ENCODE measurements around the gene CLIC6.

The CLIC6 gene

DNA sequence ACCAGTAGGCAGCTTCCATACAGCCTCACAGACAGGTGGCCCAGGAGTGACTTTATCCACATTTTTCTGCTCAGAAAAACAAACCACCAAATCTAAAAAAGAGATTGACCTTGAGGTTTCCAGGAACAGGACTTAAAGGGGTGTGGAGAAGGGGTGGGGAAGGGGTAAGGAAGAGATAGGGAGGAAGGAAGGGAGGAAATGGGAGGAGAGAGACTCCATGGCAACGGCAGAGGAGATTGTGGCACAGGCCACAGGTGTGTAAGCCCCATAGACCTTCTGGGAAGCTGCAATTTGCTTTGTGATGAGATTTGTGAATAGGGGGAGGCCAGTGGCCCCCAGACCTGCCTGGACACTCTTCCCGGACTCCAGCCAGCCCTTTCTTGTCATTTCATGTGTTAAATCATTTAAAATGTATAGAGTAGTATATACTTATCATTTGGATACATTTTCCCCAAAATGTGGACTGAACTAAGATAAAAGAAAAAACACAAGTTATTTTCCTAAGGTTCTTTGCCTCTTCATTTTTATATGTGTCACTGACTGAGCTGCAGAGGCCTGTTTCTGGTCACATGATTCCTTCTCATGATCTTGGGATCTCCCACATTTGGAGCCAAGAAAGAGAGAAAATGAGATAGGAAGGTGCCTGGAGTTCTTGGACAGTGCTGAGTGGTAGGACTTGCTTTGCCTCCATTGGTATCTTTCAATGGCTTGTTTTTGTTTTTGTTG is 55.5 kb downstream of the CLIC6 start:
- no peaks in the 10 kb centered on the region for H3F3A ChIP-seq (ENCODE audit: insufficient read depth, low read length)
- no peaks in the 10 kb centered on the region for H3K9me3 ChIP-seq (replicated peaks; ENCODE audit: insufficient read depth, low read length)
- H3K4me1 ChIP-seq (ENCODE audit: low read length) = no peaks in the 10 kb centered on the region
- H4K20me1 ChIP-seq (ENCODE audit: insufficient read depth, low read length) = no peaks in the 10 kb centered on the region
- no peak overlapping the region for H3K4me3 ChIP-seq (ENCODE audit: low read length)
- no peaks in the 10 kb centered on the region for H3K79me2 ChIP-seq (ENCODE audit: low read length)
- no peaks in the 10 kb centered on the region for H3K36me3 ChIP-seq (replicated peaks; ENCODE audit: insufficient read depth, low read length)
- no peaks in the 10 kb centered on the region for H3K9me2 ChIP-seq (replicated peaks; ENCODE audit: insufficient read depth, low read length)
- TF ChIP-seq EZH2 (optimal IDR thresholded peaks at IDR 0.05; ENCODE audit: low read depth, low read length) (no peak), EZH2phosphoT487 (IDR thresholded peaks at IDR 0.05; ENCODE audit: low read length) (no peak)
- TF ChIP-seq, protein P1, sequence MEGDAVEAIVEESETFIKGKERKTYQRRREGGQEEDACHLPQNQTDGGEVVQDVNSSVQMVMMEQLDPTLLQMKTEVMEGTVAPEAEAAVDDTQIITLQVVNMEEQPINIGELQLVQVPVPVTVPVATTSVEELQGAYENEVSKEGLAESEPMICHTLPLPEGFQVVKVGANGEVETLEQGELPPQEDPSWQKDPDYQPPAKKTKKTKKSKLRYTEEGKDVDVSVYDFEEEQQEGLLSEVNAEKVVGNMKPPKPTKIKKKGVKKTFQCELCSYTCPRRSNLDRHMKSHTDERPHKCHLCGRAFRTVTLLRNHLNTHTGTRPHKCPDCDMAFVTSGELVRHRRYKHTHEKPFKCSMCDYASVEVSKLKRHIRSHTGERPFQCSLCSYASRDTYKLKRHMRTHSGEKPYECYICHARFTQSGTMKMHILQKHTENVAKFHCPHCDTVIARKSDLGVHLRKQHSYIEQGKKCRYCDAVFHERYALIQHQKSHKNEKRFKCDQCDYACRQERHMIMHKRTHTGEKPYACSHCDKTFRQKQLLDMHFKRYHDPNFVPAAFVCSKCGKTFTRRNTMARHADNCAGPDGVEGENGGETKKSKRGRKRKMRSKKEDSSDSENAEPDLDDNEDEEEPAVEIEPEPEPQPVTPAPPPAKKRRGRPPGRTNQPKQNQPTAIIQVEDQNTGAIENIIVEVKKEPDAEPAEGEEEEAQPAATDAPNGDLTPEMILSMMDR (IDR thresholded peaks at IDR 0.05; ENCODE audit: low read length) = no peak
- no peak overlapping the region for H3K4me2 ChIP-seq (ENCODE audit: low read depth, low read length)
- no peak overlapping the region for H3K9ac ChIP-seq (ENCODE audit: low read length)
- no peak for DNase-seq
- no peak overlapping the region for H2AFZ ChIP-seq (ENCODE audit: low read length)
- H3K27ac ChIP-seq (ENCODE audit: low read length) = no peak overlapping the region
- H3K27me3 ChIP-seq (replicated peaks; ENCODE audit: insufficient read depth, low read length) = no peaks in the 10 kb centered on the region

DNA sequence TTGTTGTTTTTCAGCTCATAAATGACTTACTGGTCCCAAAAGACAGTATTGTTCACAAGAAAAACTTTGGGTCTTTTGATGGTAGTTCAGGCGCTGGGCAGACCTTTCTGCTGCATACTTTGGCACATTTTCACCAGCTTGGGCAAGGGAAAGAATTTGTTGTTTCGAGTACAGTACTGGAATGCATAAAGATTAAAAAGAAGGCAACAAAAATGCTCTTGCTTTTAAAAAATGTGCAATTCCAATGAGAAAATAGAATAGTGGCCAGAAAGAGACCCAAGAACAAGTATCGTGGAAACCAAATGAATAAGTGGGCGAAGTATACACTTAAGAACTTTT is 56.0 kb downstream of the CLIC6 start:
- Histone ChIP-seq H4K20me1 (ENCODE audit: insufficient read depth, low read length) (no peaks in the 10 kb centered on the region), H3K9ac (ENCODE audit: low read length) (no peak overlapping the region), H2AFZ (ENCODE audit: low read length) (no peak overlapping the region), H3K27me3 (replicated peaks; ENCODE audit: insufficient read depth, low read length) (no peaks in the 10 kb centered on the region), H3F3A (ENCODE audit: insufficient read depth, low read length) (no peaks in the 10 kb centered on the region), H3K9me2 (replicated peaks; ENCODE audit: insufficient read depth, low read length) (no peaks in the 10 kb centered on the region), H3K36me3 (replicated peaks; ENCODE audit: insufficient read depth, low read length) (no peaks in the 10 kb centered on the region), H3K9me3 (replicated peaks; ENCODE audit: insufficient read depth, low read length) (no peaks in the 10 kb centered on the region), H3K4me3 (ENCODE audit: low read length) (no peak overlapping the region), H3K79me2 (ENCODE audit: low read length) (no peaks in the 10 kb centered on the region), H3K4me2 (ENCODE audit: low read depth, low read length) (no peak overlapping the region), H3K4me1 (ENCODE audit: low read length) (no peaks in the 10 kb centered on the region), H3K27ac (ENCODE audit: low read length) (no peak overlapping the region)
- TF ChIP-seq, protein P1 (IDR thresholded peaks at IDR 0.05; ENCODE audit: low read length) = no peak
- TF ChIP-seq EZH2phosphoT487 (IDR thresholded peaks at IDR 0.05; ENCODE audit: low read length) (no peak), EZH2 (optimal IDR thresholded peaks at IDR 0.05; ENCODE audit: low read depth, low read length) (no peak)
- no peak for DNase-seq

DNA sequence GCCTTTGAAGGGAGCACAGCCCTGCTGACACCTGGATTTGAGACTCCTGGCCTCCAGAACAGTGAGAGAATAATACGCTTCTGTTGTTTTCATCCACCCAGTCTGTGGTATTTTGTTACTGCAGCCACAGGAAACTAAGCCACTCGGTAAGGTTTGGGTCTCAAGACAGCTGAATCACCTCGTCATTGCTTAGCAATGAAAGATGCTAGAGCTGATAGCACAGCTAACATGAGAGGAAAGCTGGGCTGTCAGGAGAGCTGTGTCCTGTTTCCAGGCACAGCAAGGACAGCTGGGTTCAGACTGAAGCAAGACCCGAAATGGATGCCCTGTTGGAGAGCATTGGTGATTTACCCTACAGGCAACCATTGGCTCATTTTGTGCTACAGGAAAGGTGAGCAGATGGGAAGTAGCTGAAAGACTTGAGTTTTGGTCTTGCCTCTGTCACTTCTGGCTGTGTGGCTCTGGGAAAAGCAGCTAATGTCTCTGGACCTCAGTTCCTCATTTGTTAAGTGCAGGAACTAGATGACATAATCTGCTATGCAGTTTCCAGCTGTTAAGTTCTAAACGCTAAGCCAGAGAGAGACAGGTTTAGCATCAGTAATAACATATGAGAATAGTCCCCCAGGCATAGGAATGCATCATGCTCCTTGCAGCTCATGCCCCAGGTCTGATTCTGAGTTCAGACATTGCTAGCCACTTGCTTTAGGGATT is 58.0 kb downstream of the CLIC6 start:
- no peak for DNase-seq
- no peak overlapping the region for H3K27ac ChIP-seq (ENCODE audit: low read length)
- H3K36me3 ChIP-seq (replicated peaks; ENCODE audit: insufficient read depth, low read length) = no peaks in the 10 kb centered on the region

More for the DNA sequence above, 58.0 kb downstream of the CLIC6 start:
- TF ChIP-seq EZH2phosphoT487 (IDR thresholded peaks at IDR 0.05; ENCODE audit: low read length) (no peak), EZH2 (optimal IDR thresholded peaks at IDR 0.05; ENCODE audit: low read depth, low read length) (no peak)
- TF ChIP-seq, protein P1 (IDR thresholded peaks at IDR 0.05; ENCODE audit: low read length) = no peak
- Histone ChIP-seq H3F3A (ENCODE audit: insufficient read depth, low read length) (no peaks in the 10 kb centered on the region), H3K4me2 (ENCODE audit: low read depth, low read length) (no peak overlapping the region), H3K4me3 (ENCODE audit: low read length) (no peak overlapping the region), H3K4me1 (ENCODE audit: low read length) (no peaks in the 10 kb centered on the region), H3K27me3 (replicated peaks; ENCODE audit: insufficient read depth, low read length) (no peaks in the 10 kb centered on the region), H3K79me2 (ENCODE audit: low read length) (no peaks in the 10 kb centered on the region), H3K9me3 (replicated peaks; ENCODE audit: insufficient read depth, low read length) (no peaks in the 10 kb centered on the region), H3K9me2 (replicated peaks; ENCODE audit: insufficient read depth, low read length) (no peaks in the 10 kb centered on the region), H3K9ac (ENCODE audit: low read length) (no peak overlapping the region), H2AFZ (ENCODE audit: low read length) (no peak overlapping the region), H4K20me1 (ENCODE audit: insufficient read depth, low read length) (no peaks in the 10 kb centered on the region)
